Prostate gland (tissue), 2 donors: ENCODE measurements around the gene FAM174C. TPM values are rescaled to one million over a fixed set of nuclear protein-coding genes. Genes with fewer than 3 reads are reported as not detected.

Source experiments
- DNase-seq: peaks from one replicate; pipeline ENCODE4 v3.0.0-alpha.2; 2019; ENCODE audit warnings: low spot score
- H3K27ac ChIP-seq, 2 donors: fragments of 200-600 bp; sonication (generic); 2 replicates each; pipeline ENCODE4 v1.5.1; 2017 to 2019
- H3K27me3 ChIP-seq: fragments of 200-600 bp; sonication (generic); replicated peaks from 2 replicates; pipeline ENCODE4 v1.5.1; 2019; ENCODE audit not compliant: insufficient read depth
- H3K36me3 ChIP-seq, 2 donors: fragments of 200-600 bp; sonication (generic); 1 replicate in 1 of 2; 2 replicates in 1 of 2; pipeline versions ENCODE4 v1.5.1 to v1.8.1; 2017 to 2019
- H3K4me1 ChIP-seq: fragments of 200-600 bp; sonication (generic); replicated peaks from 2 replicates; pipeline ENCODE4 v1.5.1; 2019
- H3K4me3 ChIP-seq, 2 donors: fragments of 200-600 bp; sonication (generic); 2 replicates each; pipeline ENCODE4 v1.5.1; 2017 to 2019
- H3K9me3 ChIP-seq: fragments of 200-600 bp; sonication (generic); 2 replicates; pipeline ENCODE4 v1.5.1; 2017
- CTCF ChIP-seq, 4 experiments: fragments of 200-600 bp in 2 of 4; fragments of 450-650 bp in 2 of 4; sonication (generic) in 2 of 4; IDR thresholded peaks; 1 replicate in 3 of 4; 2 replicates in 1 of 4; pipeline ENCODE4 v1.5.1; 2016 to 2019; ENCODE audit warnings: antibody characterized with exemption in 4 of 4, mild to moderate bottlenecking in 2 of 4, moderate library complexity in 2 of 4
- POLR2A ChIP-seq: fragments of 450-650 bp; IDR thresholded peaks from one replicate; pipeline ENCODE4 v1.6.1; 2016; ENCODE audit warnings: antibody characterized with exemption, mild to moderate bottlenecking
- POLR2AphosphoS5 ChIP-seq: sonication (generic); formaldehyde crosslinking; IDR thresholded peaks from one replicate; pipeline ENCODE4 v1.6.1; 2017; ENCODE audit warnings: antibody characterized with exemption
- WGBS: methylation state at CpG from one replicate; pipeline ENCODE4 v1.1.5; 2018; 5-methylcytosine and 5-hydroxymethylcytosine counted together
- intact Hi-C: fragments of 100-400 bp; cut with DNase I; formaldehyde crosslinking; loops from one replicate; pipeline ENCODE4 v1.14.2; 2022
- total RNA-seq, 2 donors: library from RNA; depleted of rRNA; stranded (reverse); fragments of >200 nt; gene quantifications; one replicate each; pipeline ENCODE4 v1.1.0, GENCODE V29; 2016

Gene FAM174C
- total RNA-seq, 2 donors from 2014 or later: 95.1 to 98.7 TPM

GRCh38 chr19:1287354-1288225, 12.3 kb downstream of the FAM174C start:
- WGBS: 38% methylated on average over 37 of the region's 55 CpGs
- Histone ChIP-seq H3K27ac (no peak overlapping the region), H3K27me3 (peaks cover 9% of the 10 kb centered on the region), H3K4me1 (no peaks in the 10 kb centered on the region), H3K4me3 (no peak overlapping the region), H3K36me3 (no peaks in the 10 kb centered on the region), H3K9me3 (no peaks in the 10 kb centered on the region)
- no peak for DNase-seq
- intact Hi-C loops: no loop called here
- no peak for TF ChIP-seq POLR2A
- TF ChIP-seq POLR2AphosphoS5: no peak
- TF ChIP-seq CTCF (IDR thresholded peaks at IDR 0.05): no peak

- WGBS: 91% methylated on average over 18 of the region's 18 CpGs
- no peak for DNase-seq
- Histone ChIP-seq H3K27me3 (peaks cover 9% of the 10 kb centered on the region), H3K36me3 (no peaks in the 10 kb centered on the region), H3K27ac (no peak overlapping the region), H3K4me1 (no peaks in the 10 kb centered on the region), H3K4me3 (no peak overlapping the region), H3K9me3 (no peaks in the 10 kb centered on the region)
- no peak for TF ChIP-seq POLR2AphosphoS5
- no peak for TF ChIP-seq POLR2A
- no peak for TF ChIP-seq CTCF (IDR thresholded peaks at IDR 0.05)
- intact Hi-C loops: no loop called here
Observed at GRCh38 chr19:1288226-1288612, 12.9 kb downstream of the FAM174C start.

- no peaks in the 10 kb centered on the region for H3K36me3 ChIP-seq
- H3K9me3 ChIP-seq: no peaks in the 10 kb centered on the region
- no peak overlapping the region for H3K27ac ChIP-seq
- 82% methylated on average over 35 of the region's 41 CpGs for WGBS
- TF ChIP-seq POLR2AphosphoS5: no peak
- TF ChIP-seq CTCF (IDR thresholded peaks at IDR 0.05): no peak
- TF ChIP-seq POLR2A: no peak
- peaks cover 9% of the 10 kb centered on the region for H3K27me3 ChIP-seq
- no peak for DNase-seq
- no peaks in the 10 kb centered on the region for H3K4me1 ChIP-seq
- intact Hi-C loops: no loop called here
- H3K4me3 ChIP-seq: no peak overlapping the region
Observed at GRCh38 chr19:1288833-1289685, 13.7 kb downstream of the FAM174C start.

GRCh38 chr19:1289686-1290025, 14.3 kb downstream of the FAM174C start:
- Histone ChIP-seq H3K36me3 (no peaks in the 10 kb centered on the region), H3K9me3 (no peaks in the 10 kb centered on the region), H3K27ac (no peak overlapping the region), H3K27me3 (peaks cover 9% of the 10 kb centered on the region), H3K4me3 (no peak overlapping the region), H3K4me1 (no peaks in the 10 kb centered on the region)
- intact Hi-C loops: no loop called here
- WGBS: 84% methylated on average over 19 of the region's 19 CpGs
- TF ChIP-seq POLR2A (no peak), CTCF (IDR thresholded peaks at IDR 0.05) (no peak), POLR2AphosphoS5 (no peak)
- DNase-seq: no peak
